GM21360 (cell line): ENCODE results near the gene RGS5.

ENCODE experiments used
- ATAC-seq: cut with Tn5 transposase; IDR thresholded peaks from one replicate; pipeline ENCODE4 v1.9.1; 2021; ENCODE audit warnings: mild to moderate bottlenecking, moderate library complexity; ENCODE audit not compliant: unreplicated experiment

The RGS5 gene

GRCh38 chr1:163147019-163147418, 55.7 kb downstream of the RGS5 start:
- ATAC-seq = no peak

DNA sequence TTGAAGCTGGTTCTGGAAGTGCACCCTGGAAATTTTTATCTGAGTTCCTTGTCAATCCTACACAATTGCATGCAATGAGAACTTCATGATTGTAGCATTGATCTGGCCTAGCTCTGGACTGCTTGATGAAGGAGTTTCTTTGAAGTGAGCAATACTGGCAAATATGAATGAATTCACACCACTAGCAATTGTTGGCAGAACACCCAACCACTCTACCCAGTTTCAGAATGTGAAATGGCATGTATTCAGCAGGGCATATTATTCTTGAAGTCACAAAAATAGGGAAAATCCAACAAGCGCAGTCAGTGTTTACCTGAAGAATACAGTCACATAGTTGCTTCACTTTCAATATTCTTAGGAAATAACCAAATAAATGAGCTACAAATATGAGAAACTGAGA, 57.3 kb downstream of the RGS5 start:
- ATAC-seq = no peak

- ATAC-seq = no peak
Measured at GRCh38 chr1:163144418-163144817, 58.3 kb downstream of the RGS5 start.

DNA sequence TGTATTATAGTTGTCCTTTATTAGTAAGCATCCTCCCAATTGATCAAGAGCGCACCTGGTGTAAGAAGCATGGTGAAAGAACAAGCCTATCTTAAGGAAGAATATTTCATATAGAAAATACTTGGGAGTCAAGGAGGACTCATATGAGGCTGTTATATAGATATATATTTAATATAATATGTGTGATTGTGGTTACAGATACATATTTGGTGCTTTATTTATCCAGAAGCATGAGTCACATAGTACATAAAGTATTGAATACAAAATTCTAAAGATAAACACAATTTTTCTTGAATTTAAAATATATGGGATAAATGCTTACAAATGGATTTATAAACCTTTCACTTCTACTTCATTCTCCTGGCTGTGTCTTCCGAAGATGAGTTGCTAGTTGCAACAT, 60.6 kb downstream of the RGS5 start:
- ATAC-seq = no peak

- ATAC-seq = no peak
Measured at GRCh38 chr1:163141556-163141955, 61.2 kb downstream of the RGS5 start.

DNA sequence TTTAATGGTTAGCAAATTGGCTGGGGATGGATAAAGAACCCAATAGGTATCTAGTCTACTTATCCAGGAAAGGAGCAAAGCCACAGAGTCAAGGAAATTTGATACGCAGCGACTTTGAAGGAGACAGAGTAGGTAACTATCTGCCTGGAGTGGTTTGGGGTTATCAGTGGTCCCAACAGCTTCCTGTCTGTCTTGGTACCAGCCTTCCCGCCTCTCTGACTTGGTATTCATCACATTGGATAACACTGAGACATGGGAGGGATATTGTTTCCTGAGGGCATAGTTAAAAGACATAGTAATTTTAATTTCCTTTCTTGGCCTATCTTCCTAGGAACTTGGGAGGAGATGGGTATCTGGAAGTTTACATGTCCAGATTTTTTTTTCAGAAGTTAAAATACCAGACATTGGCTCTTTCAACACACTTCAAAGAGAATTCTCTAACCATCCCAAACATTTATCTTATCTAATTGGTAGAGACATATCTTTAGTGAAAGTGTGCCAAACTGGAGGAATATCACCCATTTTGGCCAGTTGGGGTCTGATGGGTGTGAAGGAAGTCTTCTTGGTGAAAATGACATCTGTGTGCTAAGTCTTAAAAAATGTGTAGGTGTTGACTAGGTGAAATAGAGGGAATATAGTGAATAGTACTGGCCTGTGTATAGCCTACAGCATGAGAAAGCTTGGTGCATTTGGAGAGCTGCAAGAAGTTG, 65.0 kb downstream of the RGS5 start:
- ATAC-seq = no peak

DNA sequence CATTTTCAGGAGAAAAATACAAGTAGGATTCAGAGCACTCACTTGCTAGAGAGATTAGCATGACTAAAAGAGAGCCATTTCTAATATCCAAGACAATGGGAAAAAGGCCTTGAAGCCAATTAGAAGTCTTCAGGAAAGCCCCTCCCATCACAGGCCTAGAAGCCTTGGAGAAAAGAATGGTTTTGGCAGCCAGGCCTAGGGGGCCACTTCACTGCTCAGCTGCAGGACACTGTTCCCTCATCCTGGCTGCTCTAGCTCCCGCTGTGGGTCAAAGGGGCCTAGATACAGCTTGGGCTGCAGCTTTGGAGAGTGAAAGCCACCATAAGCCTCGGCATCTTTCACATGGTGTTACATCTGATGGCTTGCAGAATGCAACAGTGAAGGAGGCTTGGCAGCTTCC, 70.7 kb downstream of the RGS5 start:
- ATAC-seq = no peak

DNA sequence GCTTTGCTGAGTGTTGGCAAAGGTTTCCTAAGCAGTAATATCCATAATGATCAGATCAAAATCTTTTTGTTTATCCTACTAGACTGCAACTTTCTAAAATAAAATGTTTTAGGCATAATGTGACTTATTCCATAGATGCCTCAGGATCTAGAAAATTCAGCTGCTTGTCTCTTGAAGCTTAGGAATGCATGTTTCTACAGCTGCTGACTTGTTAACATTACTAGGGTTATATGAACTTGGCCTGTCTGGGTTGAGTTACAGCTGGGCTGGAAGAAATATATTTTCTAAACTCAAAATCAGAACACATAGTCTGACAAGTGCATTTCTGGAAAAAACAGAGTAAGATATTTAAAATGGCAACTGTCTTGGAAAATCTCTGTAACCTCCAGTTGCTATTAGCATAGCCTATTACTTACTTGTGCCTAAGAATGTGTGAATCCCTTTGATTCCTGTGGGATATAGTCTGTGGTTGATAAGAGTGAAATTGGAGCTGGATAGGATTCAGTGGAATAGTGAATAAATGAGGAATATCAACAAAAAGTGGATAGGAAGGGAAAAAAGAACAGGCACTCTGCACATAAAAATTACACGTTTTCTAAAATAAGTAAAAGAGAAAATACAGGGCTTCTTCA, 72.4 kb downstream of the RGS5 start:
- no peak for ATAC-seq

- ATAC-seq = no peak
Measured at GRCh38 chr1:163128282-163128681, 74.4 kb downstream of the RGS5 start.

- ATAC-seq = no peak
Measured at GRCh38 chr1:163124812-163125211, 77.9 kb downstream of the RGS5 start.

- no peak for ATAC-seq
Measured at GRCh38 chr1:163120372-163120771, 82.3 kb downstream of the RGS5 start.

- no peak for ATAC-seq
Measured at GRCh38 chr1:163119707-163120106, 83.0 kb downstream of the RGS5 start.

GRCh38 chr1:163115887-163116286, 86.8 kb downstream of the RGS5 start:
- ATAC-seq = no peak

GRCh38 chr1:163107655-163108054, 95.1 kb downstream of the RGS5 start:
- no peak for ATAC-seq

GRCh38 chr1:163106364-163106987, 96.2 kb downstream of the RGS5 start:
- ATAC-seq = no peak

DNA sequence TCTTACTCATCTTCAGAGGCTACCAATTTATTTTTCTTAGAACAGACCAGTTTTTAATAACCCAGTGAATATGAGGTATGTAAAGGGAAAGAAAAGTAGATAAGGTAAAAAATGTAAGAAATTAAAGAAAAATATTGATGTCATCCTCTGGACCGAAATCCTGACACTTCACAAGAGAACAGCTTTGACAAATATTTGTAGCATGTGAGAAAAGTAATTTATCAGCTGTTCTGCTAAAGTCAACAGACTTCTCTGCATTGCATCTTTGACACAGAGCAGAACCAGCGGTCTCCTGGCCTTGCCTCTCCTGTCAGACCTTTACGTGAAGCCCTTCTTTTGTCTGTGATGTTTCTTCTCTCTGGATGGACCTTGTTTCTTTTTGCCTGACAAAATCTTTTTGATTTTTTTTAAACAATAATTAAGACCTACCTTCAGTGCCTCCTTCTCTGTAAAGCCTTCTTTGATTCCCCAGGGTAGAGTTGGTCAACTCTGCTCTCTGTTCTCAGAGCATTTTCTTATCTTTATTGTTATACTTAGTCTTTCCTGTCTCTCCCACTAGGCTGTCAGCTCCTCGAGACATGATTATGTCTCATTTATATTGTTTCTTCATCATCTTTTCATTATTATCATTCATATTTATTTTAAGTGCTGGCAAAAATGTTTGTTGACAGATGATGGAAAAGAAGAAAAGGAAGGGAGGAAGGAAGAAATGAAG, 98.2 kb downstream of the RGS5 start:
- no peak for ATAC-seq

DNA sequence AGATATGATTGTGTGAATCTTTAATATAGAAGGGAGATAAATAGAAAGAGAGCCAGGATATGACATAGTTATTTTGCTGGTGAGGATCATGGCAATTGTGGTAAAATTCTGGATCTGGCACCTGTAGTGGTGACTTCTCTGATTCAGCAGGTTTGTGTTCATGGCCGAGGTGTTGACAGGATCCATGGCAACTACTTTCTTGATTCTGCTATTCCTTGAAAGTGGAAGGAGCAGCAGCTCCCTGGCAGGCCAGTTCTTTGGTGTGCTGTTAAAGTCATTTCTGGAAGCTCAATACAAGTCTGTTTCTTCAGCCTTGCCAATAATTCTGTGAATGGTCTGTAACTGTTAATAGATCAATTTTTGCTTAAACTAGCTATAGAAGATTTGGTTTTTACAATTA, 100.1 kb downstream of the RGS5 start:
- ATAC-seq = no peak

- no peak for ATAC-seq
Measured at GRCh38 chr1:163095213-163095612, 107.5 kb downstream of the RGS5 start.

GRCh38 chr1:163094589-163094988, 108.1 kb downstream of the RGS5 start:
- no peak for ATAC-seq

DNA sequence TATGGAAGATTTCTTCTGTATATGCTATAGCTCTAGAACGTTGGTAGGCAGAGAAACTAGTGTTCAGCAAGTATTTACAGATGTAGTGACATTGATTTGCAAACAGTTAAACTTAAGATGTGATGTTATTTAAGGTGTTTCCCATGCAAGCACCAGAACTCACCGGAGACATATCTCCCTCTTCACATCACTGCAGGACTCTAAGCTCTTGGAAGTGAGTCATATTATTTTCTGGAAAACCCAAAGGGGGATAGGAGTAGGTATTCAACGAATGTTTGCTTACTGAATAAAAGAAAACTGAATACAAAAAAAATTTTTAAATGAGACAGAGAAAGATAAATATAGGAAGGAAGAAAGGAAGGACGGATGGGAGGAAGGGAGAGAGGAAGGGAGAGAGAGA, 108.5 kb downstream of the RGS5 start:
- ATAC-seq = no peak

GRCh38 chr1:163093579-163093978, 109.1 kb downstream of the RGS5 start:
- no peak for ATAC-seq

- no peak for ATAC-seq
Measured at GRCh38 chr1:163093169-163093568, 109.5 kb downstream of the RGS5 start.
